NCI-H1105 treated with DMSO at 0.1 percent for 48 hours (cell line): ENCODE data around the gene ATP8B1.
A peak's percentile ranks its signal among the peaks of the same experiment; 100 is the strongest.
"Not testable (repeated sequence)": the region's sequence is repeated elsewhere in the genome, so short reads cannot be mapped to it uniquely, and the experiment has no call there.

Source experiments
- DNase-seq: peaks from one replicate; lab custom pipeline; 2025; lab: John Stamatoyannopoulos, UW

The ATP8B1 gene

GRCh38 chr18:57719211-57719935 lies 83.7 kb downstream of the ATP8B1 start:
- not testable (repeated sequence) for DNase-seq

DNA sequence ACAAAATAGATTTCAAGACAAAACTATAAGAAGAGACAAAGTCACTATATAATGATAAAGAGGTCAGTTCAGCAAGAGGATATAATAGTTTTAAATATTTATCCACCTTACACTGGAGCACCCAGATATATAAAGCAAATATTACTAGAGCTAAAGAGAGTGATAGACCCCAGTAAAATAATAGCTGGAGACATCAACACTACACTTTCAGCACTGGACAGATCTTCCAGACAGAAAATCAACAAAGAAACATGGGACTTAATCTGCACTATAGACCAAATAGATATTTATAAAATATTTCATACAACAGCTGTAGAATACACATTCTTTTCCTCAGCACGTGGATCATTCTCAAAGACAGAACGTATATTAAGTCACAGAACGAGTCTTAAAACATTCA lies 86.6 kb downstream of the ATP8B1 start:
- DNase-seq, result no peak

GRCh38 chr18:57715671-57716070 lies 87.4 kb downstream of the ATP8B1 start:
- no peak for DNase-seq

DNA sequence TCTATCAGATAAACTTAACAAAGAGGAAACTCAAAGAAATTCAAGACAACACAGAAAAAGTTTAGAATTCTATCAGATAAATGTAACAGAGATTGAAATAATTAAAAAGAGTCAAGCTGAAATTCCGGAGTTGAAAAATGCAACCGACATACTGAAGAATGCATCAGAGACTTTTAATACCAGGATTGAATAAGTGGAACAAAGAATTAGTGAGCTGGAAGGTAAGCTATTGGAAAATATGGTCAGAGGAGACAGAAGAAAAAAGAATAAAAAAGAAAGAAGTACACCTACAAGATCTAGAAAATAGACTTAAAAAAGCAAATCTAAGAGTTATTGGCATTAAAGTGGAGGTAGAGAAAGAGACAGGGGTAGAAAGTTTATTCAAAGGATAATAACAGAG lies 88.0 kb downstream of the ATP8B1 start:
- no peak for DNase-seq

DNA sequence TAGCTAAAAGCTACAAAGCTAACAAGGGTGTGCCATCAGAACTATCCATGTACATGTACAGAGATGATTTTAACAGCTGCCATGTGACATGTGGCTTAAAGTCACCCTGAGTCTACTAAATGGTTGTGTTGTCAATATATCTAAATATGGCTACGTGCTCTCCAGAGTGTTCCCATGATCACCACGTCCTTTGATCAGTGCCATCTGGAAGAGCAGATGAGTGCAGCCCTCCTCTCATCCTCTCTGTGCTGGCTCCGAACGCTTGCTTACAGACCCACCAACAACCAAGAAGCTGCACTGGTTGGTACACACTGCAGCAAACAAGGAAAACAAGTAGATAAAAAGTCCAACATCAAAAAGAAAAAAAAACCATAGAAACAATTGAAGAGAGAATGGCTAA lies 92.9 kb downstream of the ATP8B1 start:
- DNase-seq, result no peak

DNA sequence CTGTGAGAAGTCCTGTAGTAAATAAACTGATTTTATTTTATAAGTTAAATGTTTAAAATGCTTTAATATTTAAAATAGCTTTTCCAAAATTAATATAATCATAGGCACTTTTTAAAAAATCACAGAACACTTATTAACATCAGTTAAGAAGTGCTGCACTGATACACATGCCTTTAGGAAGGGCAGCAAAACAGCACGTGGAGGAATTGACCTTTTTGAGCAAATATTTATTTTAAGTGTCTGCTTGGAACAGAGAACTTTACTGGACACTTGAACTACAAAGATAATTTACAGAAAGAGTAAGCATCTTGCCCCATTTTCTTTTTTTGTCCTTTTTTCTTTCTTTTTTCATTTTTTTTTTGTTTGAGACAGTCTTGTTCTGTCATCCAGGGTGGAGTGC lies 93.8 kb downstream of the ATP8B1 start:
- DNase-seq, result no peak

DNA sequence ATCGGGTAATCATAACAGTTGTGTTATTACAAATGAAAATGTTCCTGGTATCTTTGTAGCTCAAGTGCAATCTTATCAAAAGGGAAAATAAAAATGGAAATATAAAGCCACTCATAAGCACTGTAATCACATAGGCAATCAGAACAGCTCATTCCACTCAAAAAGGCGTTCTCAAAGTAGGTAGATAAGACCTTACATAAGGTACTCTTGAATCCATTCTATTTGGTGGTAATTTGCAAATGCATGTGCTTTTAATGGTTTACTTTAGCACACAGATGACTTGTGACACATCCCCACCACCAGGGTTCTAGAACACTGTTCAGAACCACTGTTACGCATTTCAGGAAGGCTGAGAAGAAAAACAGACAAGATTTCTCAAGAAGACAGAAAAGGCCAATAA lies 94.8 kb downstream of the ATP8B1 start:
- no peak for DNase-seq

- peak; percentile 94 for DNase-seq
These were observed 97.1 kb downstream of the ATP8B1 start for GRCh38 chr18:57705832-57706595.

GRCh38 chr18:57705011-57705410 lies 98.1 kb downstream of the ATP8B1 start:
- DNase-seq, result no peak

- DNase-seq, result no peak
These were observed 104.4 kb downstream of the ATP8B1 start for GRCh38 chr18:57698571-57699276.

DNA sequence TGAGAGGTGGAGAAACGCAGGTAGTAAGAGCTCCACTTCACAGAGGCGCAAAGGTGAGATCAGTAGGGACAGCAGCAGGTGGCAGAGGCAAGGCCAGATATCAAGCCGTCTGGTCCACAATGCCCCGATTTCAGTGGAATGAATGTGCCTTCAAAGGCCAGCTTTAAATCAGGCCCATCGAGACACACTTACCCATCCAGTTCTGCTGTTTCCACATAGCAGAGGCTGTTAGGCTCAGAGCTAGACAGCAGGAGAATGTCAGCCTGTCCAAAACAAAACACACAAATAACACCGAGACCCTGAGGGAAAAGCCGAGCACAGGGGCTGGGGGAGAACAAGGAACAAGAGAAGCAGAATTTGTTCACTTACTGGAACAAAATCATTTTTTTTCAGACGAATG lies 105.7 kb downstream of the ATP8B1 start:
- no peak for DNase-seq

- no peak for DNase-seq
These were observed 106.8 kb downstream of the ATP8B1 start for GRCh38 chr18:57696271-57696670.

DNA sequence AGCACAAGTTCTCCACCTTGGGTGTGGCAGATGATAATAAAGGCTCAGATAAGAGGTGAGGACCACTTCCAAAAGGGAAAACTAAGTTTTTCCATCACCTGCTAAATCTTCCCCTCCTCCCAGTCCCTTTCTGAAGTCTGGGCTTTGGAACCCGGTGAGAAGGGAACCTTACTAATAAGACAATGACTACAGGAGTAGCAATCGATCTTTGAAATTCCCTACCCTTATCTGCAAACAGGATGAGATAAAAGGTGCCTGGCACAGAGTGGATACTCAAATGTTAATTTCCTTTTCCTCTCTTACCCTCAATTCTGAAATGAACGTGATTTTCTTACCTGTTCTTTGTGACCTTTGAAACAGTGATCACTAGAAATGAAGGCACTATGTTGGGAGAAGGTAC lies 111.8 kb downstream of the ATP8B1 start:
- no peak for DNase-seq

DNA sequence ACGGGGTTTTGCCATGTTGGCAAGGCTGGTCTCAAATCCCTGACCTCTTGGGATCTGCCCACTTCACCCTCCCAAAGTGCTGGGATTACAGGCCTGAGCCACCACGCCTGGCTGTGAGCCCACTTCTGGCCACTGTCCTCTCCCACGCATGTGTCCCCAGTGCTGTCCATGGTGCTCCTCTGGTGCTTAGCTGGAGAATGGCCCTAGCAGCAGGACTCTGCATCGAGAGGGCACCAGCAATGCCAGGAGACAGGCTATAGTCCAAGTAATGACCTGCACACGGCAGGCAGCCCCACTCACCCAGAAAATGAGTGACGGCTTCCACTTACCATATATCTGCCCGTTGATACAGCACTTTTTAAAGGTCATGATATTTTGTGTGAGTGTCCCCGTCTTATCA lies 115.1 kb downstream of the ATP8B1 start:
- DNase-seq, result no peak

DNA sequence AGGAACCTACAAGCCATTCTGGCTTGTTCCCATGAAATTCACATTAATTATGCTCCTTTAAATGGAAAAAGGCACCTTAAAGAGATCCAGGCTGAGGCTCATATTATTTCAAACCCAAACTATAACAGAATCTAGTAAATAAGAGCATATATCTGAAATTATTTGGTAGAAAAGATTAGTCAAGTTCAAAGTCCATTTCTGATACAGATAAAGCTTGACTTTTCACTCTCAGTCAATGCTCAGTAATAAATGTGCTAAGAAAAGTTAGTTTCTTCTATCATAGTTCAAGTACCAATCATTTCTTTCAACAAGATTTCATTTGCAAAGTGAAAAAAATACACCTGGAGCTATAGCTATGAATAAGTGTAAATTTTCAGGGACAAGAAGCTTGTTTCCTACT lies 119.6 kb downstream of the ATP8B1 start:
- DNase-seq, result no peak

GRCh38 chr18:57677262-57678211 lies 125.6 kb downstream of the ATP8B1 start:
- no peak for DNase-seq

DNA sequence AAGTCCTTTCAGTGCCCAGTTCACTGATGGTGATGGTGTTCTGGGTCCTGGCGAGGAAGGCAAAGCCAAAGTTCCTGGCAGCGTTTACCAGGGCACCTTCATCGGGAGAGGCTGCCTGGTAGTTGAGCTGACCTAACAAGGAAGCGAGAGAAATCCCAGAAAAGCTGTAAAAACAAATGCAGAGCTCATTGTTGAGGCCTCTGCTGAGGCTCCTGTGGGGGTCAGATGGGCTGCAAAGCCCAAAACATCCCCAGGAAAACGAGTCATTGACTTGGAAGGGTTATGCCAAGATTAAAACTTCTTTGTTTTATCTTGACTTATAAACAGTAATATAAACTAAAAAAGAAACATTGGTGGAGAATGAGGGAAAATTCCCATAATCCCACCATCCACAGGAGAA lies 128.2 kb downstream of the ATP8B1 start:
- no peak for DNase-seq

- no peak for DNase-seq
These were observed 133.1 kb downstream of the ATP8B1 start for GRCh38 chr18:57670046-57670445.

DNA sequence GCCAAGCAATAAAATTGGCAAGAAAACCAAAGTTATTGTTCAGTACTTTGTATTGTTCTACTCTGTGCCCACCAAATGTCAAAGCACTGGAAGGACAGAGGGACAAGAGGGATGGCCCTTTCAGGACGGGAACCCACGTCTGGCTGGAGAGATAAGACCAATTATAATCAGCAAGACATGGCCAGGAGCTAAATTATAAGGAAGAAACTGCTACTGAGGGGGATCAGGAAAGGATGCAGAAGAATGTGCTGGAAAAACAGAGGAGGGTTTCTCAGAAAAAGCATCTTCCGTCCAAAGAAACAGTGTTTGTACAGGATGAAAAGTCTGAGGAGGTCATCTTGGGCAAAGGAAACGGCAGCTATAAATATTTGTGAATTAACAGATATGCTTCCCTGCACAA lies 135.1 kb downstream of the ATP8B1 start:
- no peak for DNase-seq

DNA sequence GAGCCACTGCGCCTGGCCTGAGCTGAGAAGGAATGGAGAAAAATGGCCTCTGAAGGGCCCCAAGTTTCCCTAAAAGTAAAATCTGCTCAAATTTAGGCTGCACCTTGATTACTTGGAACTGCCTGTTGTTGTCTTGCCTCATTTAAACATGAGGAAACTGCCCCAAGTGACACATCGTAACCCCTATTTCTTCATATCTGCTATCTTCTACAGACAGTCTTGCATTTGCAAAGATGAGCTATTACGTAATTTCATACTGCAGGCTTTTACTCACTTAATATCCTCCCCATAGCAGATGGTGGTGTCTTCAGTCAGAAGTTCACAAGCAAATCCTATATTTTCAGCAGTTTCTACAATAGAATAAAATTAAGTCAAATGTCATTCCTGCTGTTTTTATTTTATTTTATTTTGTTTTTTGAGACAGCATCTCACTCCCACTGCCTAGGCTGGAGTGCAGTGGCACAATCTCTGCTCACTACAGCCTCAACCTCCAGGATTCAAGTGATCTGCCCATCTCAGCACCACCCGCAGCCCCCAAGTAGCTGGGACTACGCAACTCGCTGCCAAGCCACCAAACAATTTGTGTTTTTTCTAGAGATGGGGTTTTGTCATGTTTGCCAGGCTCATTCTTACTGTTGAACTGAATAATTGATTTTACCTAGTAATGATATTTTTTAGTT lies 136.2 kb downstream of the ATP8B1 start:
- no peak for DNase-seq

GRCh38 chr18:57664568-57665165 lies 138.4 kb downstream of the ATP8B1 start:
- no peak for DNase-seq
